WTC11 (cell line): Measurements from ENCODE around the gene FUZ.

Source experiments
- E2F1 ChIP-seq: sonication (generic); formaldehyde crosslinking; IDR thresholded peaks from 2 replicates; pipeline ENCODE4 v1.8.0; 2022; ENCODE audit warnings: mild to moderate bottlenecking, missing genetic modification reagents
- E2F4 ChIP-seq: sonication (generic); formaldehyde crosslinking; IDR thresholded peaks from 2 replicates; pipeline ENCODE4 v1.8.1; 2022; ENCODE audit warnings: low read depth, mild to moderate bottlenecking, moderate library complexity, missing genetic modification reagents, borderline replicate concordance
- ELF4 ChIP-seq: sonication (generic); formaldehyde crosslinking; IDR thresholded peaks from 2 replicates; pipeline ENCODE4 v1.8.1; 2022; ENCODE audit warnings: low read depth, mild to moderate bottlenecking, moderate library complexity, missing genetic modification reagents
- FOXJ3 ChIP-seq: sonication (generic); formaldehyde crosslinking; IDR thresholded peaks from 2 replicates; pipeline ENCODE4 v1.9.0; 2021; ENCODE audit warnings: missing genetic modification reagents, mild to moderate bottlenecking, borderline replicate concordance
- FOXK1 ChIP-seq: sonication (generic); formaldehyde crosslinking; IDR thresholded peaks from 2 replicates; pipeline ENCODE4 v1.8.0; 2022; ENCODE audit warnings: mild to moderate bottlenecking, moderate library complexity, missing genetic modification reagents
- MLX ChIP-seq: sonication (generic); formaldehyde crosslinking; IDR thresholded peaks from 2 replicates; pipeline ENCODE4 v1.8.1; 2023; ENCODE audit warnings: mild to moderate bottlenecking, missing genetic modification reagents, moderate library complexity
- ZNF121 ChIP-seq: sonication (generic); formaldehyde crosslinking; IDR thresholded peaks from 2 replicates; pipeline ENCODE4 v1.8.0; 2023; ENCODE audit warnings: missing genetic modification reagents
- ZNF423 ChIP-seq: fragments of 250-450 bp; sonication (Bioruptor Pico); IDR thresholded peaks from 2 replicates; pipeline ENCODE4 v2.1.2; 2022; ENCODE audit warnings: mild to moderate bottlenecking, moderate library complexity
- TF ChIP-seq, protein P1 (sequence below): fragments of 200-600 bp; IDR thresholded peaks from 2 replicates; pipeline ENCODE4 v1.8.0; 2022; ENCODE audit warnings: antibody characterized with exemption
- TF ChIP-seq, protein P2 (sequence below): sonication (generic); formaldehyde crosslinking; IDR thresholded peaks from 2 replicates; pipeline ENCODE4 v1.8.1; 2022; ENCODE audit warnings: mild to moderate bottlenecking, missing genetic modification reagents, moderate library complexity, borderline replicate concordance
- TF ChIP-seq, protein P3 (sequence below): sonication (generic); formaldehyde crosslinking; IDR thresholded peaks from 2 replicates; pipeline ENCODE4 v1.8.0; 2023; ENCODE audit warnings: missing genetic modification reagents

DNA sequence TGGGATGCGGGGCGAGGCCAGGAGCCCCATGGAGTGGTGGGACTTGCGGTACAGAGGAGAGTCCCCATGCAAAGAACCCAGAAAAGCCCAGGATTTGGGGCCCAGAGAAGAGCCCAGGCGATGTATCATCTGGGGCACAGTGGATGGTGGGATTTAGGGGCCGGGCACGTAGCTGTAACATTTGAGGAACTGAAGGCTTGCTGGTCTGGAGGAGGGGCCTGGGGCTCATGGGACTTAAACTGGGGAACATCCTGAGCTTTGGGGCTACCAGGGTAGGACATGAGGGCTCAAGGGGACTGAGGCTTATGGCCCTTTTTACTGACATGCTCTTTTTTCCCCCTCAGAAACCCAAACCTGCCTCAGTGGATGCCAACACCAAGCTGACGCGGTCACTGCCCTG lies 18.5 kb upstream of the FUZ start:
- TF ChIP-seq, protein P1, sequence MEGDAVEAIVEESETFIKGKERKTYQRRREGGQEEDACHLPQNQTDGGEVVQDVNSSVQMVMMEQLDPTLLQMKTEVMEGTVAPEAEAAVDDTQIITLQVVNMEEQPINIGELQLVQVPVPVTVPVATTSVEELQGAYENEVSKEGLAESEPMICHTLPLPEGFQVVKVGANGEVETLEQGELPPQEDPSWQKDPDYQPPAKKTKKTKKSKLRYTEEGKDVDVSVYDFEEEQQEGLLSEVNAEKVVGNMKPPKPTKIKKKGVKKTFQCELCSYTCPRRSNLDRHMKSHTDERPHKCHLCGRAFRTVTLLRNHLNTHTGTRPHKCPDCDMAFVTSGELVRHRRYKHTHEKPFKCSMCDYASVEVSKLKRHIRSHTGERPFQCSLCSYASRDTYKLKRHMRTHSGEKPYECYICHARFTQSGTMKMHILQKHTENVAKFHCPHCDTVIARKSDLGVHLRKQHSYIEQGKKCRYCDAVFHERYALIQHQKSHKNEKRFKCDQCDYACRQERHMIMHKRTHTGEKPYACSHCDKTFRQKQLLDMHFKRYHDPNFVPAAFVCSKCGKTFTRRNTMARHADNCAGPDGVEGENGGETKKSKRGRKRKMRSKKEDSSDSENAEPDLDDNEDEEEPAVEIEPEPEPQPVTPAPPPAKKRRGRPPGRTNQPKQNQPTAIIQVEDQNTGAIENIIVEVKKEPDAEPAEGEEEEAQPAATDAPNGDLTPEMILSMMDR = no peak
- TF ChIP-seq, protein P2, sequence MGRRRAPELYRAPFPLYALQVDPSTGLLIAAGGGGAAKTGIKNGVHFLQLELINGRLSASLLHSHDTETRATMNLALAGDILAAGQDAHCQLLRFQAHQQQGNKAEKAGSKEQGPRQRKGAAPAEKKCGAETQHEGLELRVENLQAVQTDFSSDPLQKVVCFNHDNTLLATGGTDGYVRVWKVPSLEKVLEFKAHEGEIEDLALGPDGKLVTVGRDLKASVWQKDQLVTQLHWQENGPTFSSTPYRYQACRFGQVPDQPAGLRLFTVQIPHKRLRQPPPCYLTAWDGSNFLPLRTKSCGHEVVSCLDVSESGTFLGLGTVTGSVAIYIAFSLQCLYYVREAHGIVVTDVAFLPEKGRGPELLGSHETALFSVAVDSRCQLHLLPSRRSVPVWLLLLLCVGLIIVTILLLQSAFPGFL (CRISPR knock-in tag) = no peak
- TF ChIP-seq MLX (CRISPR knock-in tag) = no peak
- TF ChIP-seq ELF4 = no peak
- TF ChIP-seq ZNF423 (CRISPR knock-in tag) = no peak
- TF ChIP-seq FOXJ3 (CRISPR knock-in tag) = no peak
- TF ChIP-seq ZNF121 (CRISPR knock-in tag) = no peak
- TF ChIP-seq, protein P3, sequence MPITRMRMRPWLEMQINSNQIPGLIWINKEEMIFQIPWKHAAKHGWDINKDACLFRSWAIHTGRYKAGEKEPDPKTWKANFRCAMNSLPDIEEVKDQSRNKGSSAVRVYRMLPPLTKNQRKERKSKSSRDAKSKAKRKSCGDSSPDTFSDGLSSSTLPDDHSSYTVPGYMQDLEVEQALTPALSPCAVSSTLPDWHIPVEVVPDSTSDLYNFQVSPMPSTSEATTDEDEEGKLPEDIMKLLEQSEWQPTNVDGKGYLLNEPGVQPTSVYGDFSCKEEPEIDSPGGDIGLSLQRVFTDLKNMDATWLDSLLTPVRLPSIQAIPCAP = no peak
- TF ChIP-seq FOXK1 (CRISPR knock-in tag) = no peak
- TF ChIP-seq E2F1 (CRISPR knock-in tag) = no peak
- TF ChIP-seq E2F4 (CRISPR knock-in tag) = no peak
